ENCODE results near the gene CYB5R4.

DNA sequence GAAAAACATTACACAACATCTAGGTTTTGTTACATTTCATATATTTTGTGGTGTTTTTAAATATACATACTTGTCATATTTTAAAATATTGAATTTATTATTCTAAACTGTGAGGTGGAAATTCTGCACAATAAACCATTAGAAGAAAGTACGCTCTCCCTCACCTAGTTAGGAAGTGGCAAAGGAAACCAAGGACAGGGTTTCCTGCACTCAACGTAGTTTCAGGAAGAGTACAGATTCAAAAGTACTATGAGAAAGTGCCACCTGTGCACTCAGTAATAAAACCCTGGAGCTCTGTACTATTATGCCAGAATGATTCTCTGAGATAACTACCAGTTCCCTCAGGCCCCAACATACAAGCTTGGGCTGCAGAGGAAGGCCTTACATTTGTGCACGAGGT, 119.5 kb downstream of the CYB5R4 start:
- TF ChIP-seq, protein P1, sequence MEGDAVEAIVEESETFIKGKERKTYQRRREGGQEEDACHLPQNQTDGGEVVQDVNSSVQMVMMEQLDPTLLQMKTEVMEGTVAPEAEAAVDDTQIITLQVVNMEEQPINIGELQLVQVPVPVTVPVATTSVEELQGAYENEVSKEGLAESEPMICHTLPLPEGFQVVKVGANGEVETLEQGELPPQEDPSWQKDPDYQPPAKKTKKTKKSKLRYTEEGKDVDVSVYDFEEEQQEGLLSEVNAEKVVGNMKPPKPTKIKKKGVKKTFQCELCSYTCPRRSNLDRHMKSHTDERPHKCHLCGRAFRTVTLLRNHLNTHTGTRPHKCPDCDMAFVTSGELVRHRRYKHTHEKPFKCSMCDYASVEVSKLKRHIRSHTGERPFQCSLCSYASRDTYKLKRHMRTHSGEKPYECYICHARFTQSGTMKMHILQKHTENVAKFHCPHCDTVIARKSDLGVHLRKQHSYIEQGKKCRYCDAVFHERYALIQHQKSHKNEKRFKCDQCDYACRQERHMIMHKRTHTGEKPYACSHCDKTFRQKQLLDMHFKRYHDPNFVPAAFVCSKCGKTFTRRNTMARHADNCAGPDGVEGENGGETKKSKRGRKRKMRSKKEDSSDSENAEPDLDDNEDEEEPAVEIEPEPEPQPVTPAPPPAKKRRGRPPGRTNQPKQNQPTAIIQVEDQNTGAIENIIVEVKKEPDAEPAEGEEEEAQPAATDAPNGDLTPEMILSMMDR (conservative IDR thresholded peaks at IDR 0.05 in 1 of 2, IDR thresholded peaks at IDR 0.05 in 1 of 2; ENCODE audit: extremely low read depth in 1 of 2, insufficient read depth in 1 of 2, low read depth in 1 of 2, low read length in 2 of 2): no peak
- TF ChIP-seq EZH2 (IDR thresholded peaks at IDR 0.05; ENCODE audit: borderline replicate concordance, low read length): no peak
